A549 (cell line): ENCODE measurements around the gene CCDC60. TPM values are rescaled to one million over a fixed set of nuclear protein-coding genes. Genes with fewer than 3 reads are reported as not detected.

Experiments
- ATAC-seq, 2 experiments: fragments of 200-7000 bp in 1 of 2; fragments of >200 bp in 1 of 2; cut with Nextera tagmentation in 1 of 2; cut with Tn5 transposase in 1 of 2; 3 replicates each; pipeline versions ENCODE4 v1.8.0 to v1.9.1; 2018 to 2020; ENCODE audit warnings: mild to moderate bottlenecking in 1 of 2, moderate library complexity in 1 of 2
- CTCF ChIA-PET: fragments of 300-600 bp; sonication (Branson Sonifier 250); formaldehyde crosslinking; extraction: SDS; loops from one replicate; lab custom pipeline; 2021; ENCODE audit warnings: antibody characterized with exemption, inconsistent platforms; lab: Yijun Ruan, JAX
- POLR2A ChIA-PET: fragments of 350-600 bp; formaldehyde crosslinking; extraction: SDS; loops from one replicate; lab custom pipeline; 2021; ENCODE audit warnings: antibody characterized with exemption, inconsistent platforms; lab: Yijun Ruan, JAX
- DNase-seq, 2 experiments: peaks; one replicate each; pipeline versions ENCODE4 v3.0.0 to v3.0.0-alpha.2; 2011 to 2016; ENCODE audit warnings: low read depth in 1 of 2, low spot score in 1 of 2
- FAIRE-seq: peaks from 2 replicates; lab custom pipeline; 2011; peaks lifted over from hg19 to GRCh38; lab: Jason Lieb, UNC
- H3K27ac ChIP-seq, 2 experiments: fragments of >200 bp; sonication (Bioruptor Twin); formaldehyde crosslinking; 3 replicates each; pipeline ENCODE4 v1.5.1; 2016 to 2017
- H3K4me1 ChIP-seq: fragments of >200 bp; sonication (Bioruptor Twin); formaldehyde crosslinking; 3 replicates; pipeline ENCODE4 v1.6.1; 2016
- H3K4me2 ChIP-seq: fragments of >200 bp; sonication (Bioruptor Twin); formaldehyde crosslinking; 3 replicates; pipeline ENCODE4 v1.6.1; 2016
- H3K4me3 ChIP-seq: fragments of >200 bp; sonication (Bioruptor Twin); formaldehyde crosslinking; 3 replicates; pipeline ENCODE4 v1.5.1; 2016
- H3K9me3 ChIP-seq: fragments of >200 bp; sonication (Bioruptor Twin); formaldehyde crosslinking; 3 replicates; pipeline ENCODE4 v1.6.1; 2016
- CBX2 ChIP-seq: fragments of 200-600 bp; sonication (generic); IDR thresholded peaks from 2 replicates; pipeline ENCODE4 v1.6.1; 2016; ENCODE audit warnings: low read depth, mild to moderate bottlenecking, borderline replicate concordance
- FOSB ChIP-seq: fragments of 250-450 bp; sonication (Bioruptor Pico); IDR thresholded peaks from 2 replicates; pipeline ENCODE4 v1.5.0; 2020; ENCODE audit warnings: mild to moderate bottlenecking, moderate library complexity
- FOSL2 ChIP-seq, 2 experiments: fragments of 450-650 bp in 1 of 2; fragments of >200 bp in 1 of 2; sonication (Bioruptor Twin) in 1 of 2; formaldehyde crosslinking; IDR thresholded peaks; 2 replicates each; pipeline versions ENCODE4 v1.5.0 to v1.6.1; 2016 to 2020; ENCODE audit warnings: mild to moderate bottlenecking in 1 of 2, moderate library complexity in 1 of 2
- HOXA7 ChIP-seq: fragments of 250-450 bp; sonication (Bioruptor Pico); IDR thresholded peaks from 2 replicates; pipeline ENCODE4 v1.5.0; 2020; ENCODE audit warnings: mild to moderate bottlenecking, moderate library complexity
- HOXB13 ChIP-seq: fragments of 250-450 bp; sonication (Bioruptor Pico); IDR thresholded peaks from 2 replicates; pipeline ENCODE4 v1.5.0; 2020; ENCODE audit warnings: low read depth, mild to moderate bottlenecking, moderate library complexity
- HOXB5 ChIP-seq: fragments of 250-450 bp; sonication (Bioruptor Pico); IDR thresholded peaks from 2 replicates; pipeline ENCODE4 v1.5.0; 2020; ENCODE audit warnings: mild to moderate bottlenecking, moderate library complexity
- MAFK ChIP-seq: fragments of 450-650 bp; IDR thresholded peaks from 2 replicates; pipeline ENCODE4 v1.6.1; 2014; ENCODE audit not compliant: partially characterized antibody
- MYC ChIP-seq: IDR thresholded peaks from 2 replicates; pipeline ENCODE4 v1.6.1; 2012; ENCODE audit warnings: mild to moderate bottlenecking, inconsistent platforms, low read length, improper control_type of control experiment, borderline replicate concordance
- NPAS2 ChIP-seq: fragments of 250-450 bp; sonication (Bioruptor Pico); IDR thresholded peaks from 2 replicates; pipeline ENCODE4 v1.8.0; 2022; ENCODE audit warnings: mild to moderate bottlenecking, moderate library complexity, borderline replicate concordance
- RAD21 ChIP-seq, 2 experiments: fragments of >200 bp in 1 of 2; sonication (Bioruptor Twin) in 1 of 2; formaldehyde crosslinking in 1 of 2; IDR thresholded peaks in 1 of 2; conservative IDR thresholded peaks in 1 of 2; 2 replicates in 1 of 2; 3 replicates in 1 of 2; pipeline ENCODE4 v1.6.1; 2012 to 2018; ENCODE audit warnings: inconsistent platforms in 1 of 2
- RCOR1 ChIP-seq: fragments of 150-350 bp; IDR thresholded peaks from 2 replicates; pipeline ENCODE4 v1.6.1; 2014; ENCODE audit warnings: antibody characterized with exemption, low read length, low read depth
- SMC3 ChIP-seq: fragments of >200 bp; sonication (Bioruptor Twin); formaldehyde crosslinking; IDR thresholded peaks from 3 replicates; pipeline ENCODE4 v1.6.1; 2018; ENCODE audit warnings: inconsistent platforms
- TP53 ChIP-seq: fragments of 250-450 bp; sonication (Bioruptor Pico); IDR thresholded peaks from 2 replicates; pipeline ENCODE4 v1.5.0; 2021; ENCODE audit warnings: mild to moderate bottlenecking, moderate library complexity
- WGBS: methylation state at CpG from one replicate; pipeline ENCODE4 v1.1.6; 2017; ENCODE audit errors: missing lambda C conversion rate; 5-methylcytosine and 5-hydroxymethylcytosine counted together
- polyA plus RNA-seq, 4 experiments: library from polyadenylated mRNA; depleted of rRNA in 3 of 4; stranded (reverse); fragments of >200 nt; fragmentation: RNase III in 1 of 4; extraction: RNeasy Plus Mini Kit Qiagen cat#74134 plus additional on column Dnase treatment in 1 of 4; gene quantifications; 2 replicates in 3 of 4; 3 replicates in 1 of 4; pipeline ENCODE4 v1.2.3, GENCODE V29; 2011 to 2017
- TF ChIP-seq, protein P1 (sequence below): fragments of 200-600 bp; sonication (generic); IDR thresholded peaks from 2 replicates; pipeline ENCODE4 v1.6.1; 2016; ENCODE audit warnings: antibody characterized with exemption, mild to moderate bottlenecking, moderate library complexity
- TF ChIP-seq, protein P2 (sequence below): IDR thresholded peaks from 2 replicates; pipeline ENCODE4 v1.6.1; 2012; ENCODE audit warnings: low read depth, borderline replicate concordance

Gene CCDC60
- polyA plus RNA-seq, 2 of the 4 experiments (the other 2 are of a cell fraction), result 0.09 TPM; not detected in 1

DNA sequence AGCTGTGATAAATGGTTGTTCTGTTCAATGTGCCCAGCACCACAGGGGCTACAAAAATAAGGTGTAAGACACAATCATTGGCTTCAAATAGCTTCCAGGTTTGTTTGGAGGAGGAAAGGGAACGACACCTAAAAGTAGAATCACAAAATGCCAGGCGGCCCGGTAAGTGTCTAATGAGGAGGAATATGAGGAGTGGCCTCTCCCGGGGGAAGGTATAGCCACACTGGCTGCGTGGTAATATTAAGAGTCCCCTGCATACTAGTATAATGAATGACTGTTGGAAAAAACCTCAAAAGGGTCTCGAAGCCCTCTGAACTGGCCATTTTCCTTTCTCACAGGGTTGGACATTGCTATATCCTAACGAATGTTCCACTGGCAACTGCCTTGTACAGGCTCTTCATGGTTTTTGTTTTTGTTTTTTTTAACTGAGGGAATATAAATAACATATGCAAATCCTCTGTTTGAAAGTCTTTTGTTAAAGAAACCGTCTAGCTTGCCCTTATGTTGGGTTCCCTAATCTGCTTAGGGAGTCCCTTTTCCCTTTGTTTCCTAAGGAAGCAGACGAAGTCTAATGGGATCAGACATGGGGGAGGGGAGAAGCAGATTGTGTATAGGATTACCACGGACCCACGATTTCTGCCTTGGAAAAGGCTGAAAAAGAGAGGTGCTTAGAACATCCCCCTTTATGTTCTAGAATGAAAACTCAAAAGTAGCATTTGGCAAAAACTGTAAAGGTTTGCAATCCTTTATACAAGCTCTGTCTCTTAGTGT, 4.2 kb downstream of the CCDC60 start:
- ChIA-PET CTCF (interaction anchor here (0.6 kb wide), 1 partner anchor 13 kb away, joined by 3 read pairs; no protein-coding TSS in a partner anchor), POLR2A (no interaction called here)
- DNase-seq (no peak), FAIRE-seq (no peak), ATAC-seq (no peak)
- TF ChIP-seq HOXB5 (CRISPR knock-in tag), result no peak
- no peak for TF ChIP-seq CBX2
- TF ChIP-seq, protein P1, sequence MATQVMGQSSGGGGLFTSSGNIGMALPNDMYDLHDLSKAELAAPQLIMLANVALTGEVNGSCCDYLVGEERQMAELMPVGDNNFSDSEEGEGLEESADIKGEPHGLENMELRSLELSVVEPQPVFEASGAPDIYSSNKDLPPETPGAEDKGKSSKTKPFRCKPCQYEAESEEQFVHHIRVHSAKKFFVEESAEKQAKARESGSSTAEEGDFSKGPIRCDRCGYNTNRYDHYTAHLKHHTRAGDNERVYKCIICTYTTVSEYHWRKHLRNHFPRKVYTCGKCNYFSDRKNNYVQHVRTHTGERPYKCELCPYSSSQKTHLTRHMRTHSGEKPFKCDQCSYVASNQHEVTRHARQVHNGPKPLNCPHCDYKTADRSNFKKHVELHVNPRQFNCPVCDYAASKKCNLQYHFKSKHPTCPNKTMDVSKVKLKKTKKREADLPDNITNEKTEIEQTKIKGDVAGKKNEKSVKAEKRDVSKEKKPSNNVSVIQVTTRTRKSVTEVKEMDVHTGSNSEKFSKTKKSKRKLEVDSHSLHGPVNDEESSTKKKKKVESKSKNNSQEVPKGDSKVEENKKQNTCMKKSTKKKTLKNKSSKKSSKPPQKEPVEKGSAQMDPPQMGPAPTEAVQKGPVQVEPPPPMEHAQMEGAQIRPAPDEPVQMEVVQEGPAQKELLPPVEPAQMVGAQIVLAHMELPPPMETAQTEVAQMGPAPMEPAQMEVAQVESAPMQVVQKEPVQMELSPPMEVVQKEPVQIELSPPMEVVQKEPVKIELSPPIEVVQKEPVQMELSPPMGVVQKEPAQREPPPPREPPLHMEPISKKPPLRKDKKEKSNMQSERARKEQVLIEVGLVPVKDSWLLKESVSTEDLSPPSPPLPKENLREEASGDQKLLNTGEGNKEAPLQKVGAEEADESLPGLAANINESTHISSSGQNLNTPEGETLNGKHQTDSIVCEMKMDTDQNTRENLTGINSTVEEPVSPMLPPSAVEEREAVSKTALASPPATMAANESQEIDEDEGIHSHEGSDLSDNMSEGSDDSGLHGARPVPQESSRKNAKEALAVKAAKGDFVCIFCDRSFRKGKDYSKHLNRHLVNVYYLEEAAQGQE, result no peak
- no peak for TF ChIP-seq MYC
- TF ChIP-seq, protein P2, sequence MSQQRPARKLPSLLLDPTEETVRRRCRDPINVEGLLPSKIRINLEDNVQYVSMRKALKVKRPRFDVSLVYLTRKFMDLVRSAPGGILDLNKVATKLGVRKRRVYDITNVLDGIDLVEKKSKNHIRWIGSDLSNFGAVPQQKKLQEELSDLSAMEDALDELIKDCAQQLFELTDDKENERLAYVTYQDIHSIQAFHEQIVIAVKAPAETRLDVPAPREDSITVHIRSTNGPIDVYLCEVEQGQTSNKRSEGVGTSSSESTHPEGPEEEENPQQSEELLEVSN, result no peak
- Histone ChIP-seq H3K4me1 (no peaks in the 10 kb centered on the region), H3K9me3 (no peaks in the 10 kb centered on the region), H3K27ac (no peak overlapping the region), H3K4me3 (no peak overlapping the region), H3K4me2 (no peak overlapping the region)
- 14% methylated on average over 11 of the region's 11 CpGs for WGBS

DNA sequence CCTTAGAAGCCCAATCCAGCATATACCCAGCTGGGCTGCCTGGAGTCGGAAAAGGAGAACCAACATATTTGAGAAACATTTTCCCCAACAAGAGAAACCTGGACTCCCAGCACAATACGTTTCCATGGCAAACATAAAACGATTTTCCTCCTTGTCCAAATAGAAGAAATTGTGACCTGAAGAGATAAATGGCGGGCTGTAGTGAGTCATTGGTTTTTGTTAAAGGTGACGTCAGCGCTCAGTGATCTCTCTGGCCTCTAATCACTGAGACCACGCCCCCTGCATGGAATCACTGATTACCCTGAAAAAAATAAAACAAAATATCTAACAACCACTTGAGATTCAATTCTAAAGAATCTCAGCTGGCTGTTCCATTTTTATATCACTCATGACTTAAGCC, 6.0 kb downstream of the CCDC60 start:
- WGBS, result 30% methylated on average over 7 of the region's 7 CpGs
- no peaks in the 10 kb centered on the region for H3K9me3 ChIP-seq
- ChIA-PET CTCF (no interaction called here), POLR2A (no interaction called here)
- ATAC-seq (no peak), FAIRE-seq (no peak), DNase-seq (no peak)
- no peaks in the 10 kb centered on the region for H3K4me1 ChIP-seq
- TF ChIP-seq TP53 (CRISPR knock-in tag) (no peak), RCOR1 (no peak), FOSL2 (IDR thresholded peaks at IDR 0.05) (no peak), FOSL2 (CRISPR knock-in tag; IDR thresholded peaks at IDR 0.05) (no peak), SMC3 (no peak), NPAS2 (CRISPR knock-in tag) (no peak)
- TF ChIP-seq, protein P2, result no peak
- no peak overlapping the region for H3K27ac ChIP-seq
- H3K4me3 ChIP-seq, result no peak overlapping the region
- H3K4me2 ChIP-seq, result no peak overlapping the region

DNA sequence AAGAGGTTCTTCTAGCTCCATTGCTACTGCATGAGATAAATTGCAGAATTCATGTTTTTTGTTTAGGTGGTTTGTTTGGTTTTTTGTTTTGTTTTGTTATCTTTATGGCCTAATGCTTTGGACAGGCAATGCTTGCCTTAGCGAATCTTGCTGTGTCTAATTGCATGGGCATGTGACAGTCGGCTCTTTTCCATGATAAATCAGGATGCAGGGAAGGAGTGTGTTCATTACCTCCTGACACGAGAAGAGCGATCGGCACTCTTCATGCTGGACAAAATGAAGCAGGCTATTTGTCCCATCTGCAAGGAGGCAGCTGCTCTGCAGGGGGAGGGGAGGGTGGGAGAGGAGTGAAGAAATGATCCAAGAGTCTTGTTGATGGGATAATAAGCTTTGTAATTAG, 6.5 kb downstream of the CCDC60 start:
- no peak for DNase-seq
- TF ChIP-seq RAD21 (conservative IDR thresholded peaks at IDR 0.05 in 1 of 2, IDR thresholded peaks at IDR 0.05 in 1 of 2), result no peak
- no peak for TF ChIP-seq HOXA7 (CRISPR knock-in tag)
- no peak for TF ChIP-seq MAFK
- no peak for TF ChIP-seq FOSB (CRISPR knock-in tag)
- TF ChIP-seq HOXB13 (CRISPR knock-in tag), result no peak
- no peak overlapping the region for H3K4me2 ChIP-seq
- CTCF ChIA-PET, result no interaction called here
- no peak overlapping the region for H3K27ac ChIP-seq
- ATAC-seq, result no peak
- POLR2A ChIA-PET, result no interaction called here
- no peak overlapping the region for H3K4me3 ChIP-seq
- H3K9me3 ChIP-seq, result no peaks in the 10 kb centered on the region
- H3K4me1 ChIP-seq, result no peaks in the 10 kb centered on the region
- WGBS, result 30% methylated on average over 5 of the region's 5 CpGs
- no peak for FAIRE-seq
